ENCODE data around the gene RYR1.

RYR1 gene

GRCh38 chr19:38519168-38519567, 85.7 kb downstream of the RYR1 start:
- no peak for DNase-seq

GRCh38 chr19:38519988-38520387, 86.5 kb downstream of the RYR1 start:
- DNase-seq, result no peak

GRCh38 chr19:38522915-38523314, 89.4 kb downstream of the RYR1 start:
- no peak for DNase-seq

- no peak for DNase-seq
Measured at GRCh38 chr19:38523319-38523718, 89.8 kb downstream of the RYR1 start.

- DNase-seq, result no peak
Measured at GRCh38 chr19:38524369-38524768, 90.9 kb downstream of the RYR1 start.

GRCh38 chr19:38524994-38525634, 91.6 kb downstream of the RYR1 start:
- DNase-seq, result no peak

GRCh38 chr19:38526430-38526829, 92.9 kb downstream of the RYR1 start:
- DNase-seq, result no peak

GRCh38 chr19:38527466-38528136, 94.1 kb downstream of the RYR1 start:
- no peak for DNase-seq

- DNase-seq, result no peak
Measured at GRCh38 chr19:38528213-38528755, 94.8 kb downstream of the RYR1 start.

- DNase-seq, result no peak
Measured at GRCh38 chr19:38528931-38529330, 95.4 kb downstream of the RYR1 start.

- DNase-seq, result no peak
Measured at GRCh38 chr19:38531515-38531914, 98.0 kb downstream of the RYR1 start.

GRCh38 chr19:38532939-38533338, 99.4 kb downstream of the RYR1 start:
- no peak for DNase-seq

GRCh38 chr19:38534574-38534973, 101.1 kb downstream of the RYR1 start:
- no peak for DNase-seq

GRCh38 chr19:38535212-38535611, 101.7 kb downstream of the RYR1 start:
- no peak for DNase-seq

GRCh38 chr19:38537071-38537936, 103.8 kb downstream of the RYR1 start:
- DNase-seq, result no peak

- DNase-seq, result no peak
Measured at GRCh38 chr19:38538386-38538785, 104.9 kb downstream of the RYR1 start.

- no peak for DNase-seq
Measured at GRCh38 chr19:38538793-38539528, 105.5 kb downstream of the RYR1 start.

- DNase-seq, result no peak
Measured at GRCh38 chr19:38539751-38540150, 106.3 kb downstream of the RYR1 start.

- no peak for DNase-seq
Measured at GRCh38 chr19:38542040-38542439, 108.5 kb downstream of the RYR1 start.

- no peak for DNase-seq
Measured at GRCh38 chr19:38543286-38543806, 109.9 kb downstream of the RYR1 start.

- DNase-seq, result no peak
Measured at GRCh38 chr19:38543807-38544568, 110.5 kb downstream of the RYR1 start.
